HUDEP-2 (cell line): Measurements from ENCODE around the gene ADGRG6.
A peak's percentile ranks its signal among the peaks of the same experiment; 100 is the strongest.
"Not testable (repeated sequence)": the region's sequence is repeated elsewhere in the genome, so short reads cannot be mapped to it uniquely, and the experiment has no call there.

Source experiments
- DNase-seq, 76 experiments: peaks; one replicate each; lab custom pipeline; 2025; ENCODE audit not compliant: unreplicated experiment in 76 of 76; lab: John Stamatoyannopoulos, UW

The ADGRG6 gene

GRCh38 chr6:142433419-142433818 is 131.6 kb downstream of the ADGRG6 start:
- no peak for DNase-seq

GRCh38 chr6:142438898-142439297 is 137.1 kb downstream of the ADGRG6 start:
- no peak for DNase-seq

GRCh38 chr6:142440600-142441293 is 138.9 kb downstream of the ADGRG6 start:
- no peak for DNase-seq

GRCh38 chr6:142441716-142442115 is 139.9 kb downstream of the ADGRG6 start:
- DNase-seq = no peak

GRCh38 chr6:142443102-142443501 is 141.3 kb downstream of the ADGRG6 start:
- no peak for DNase-seq

GRCh38 chr6:142443532-142443931 is 141.7 kb downstream of the ADGRG6 start:
- DNase-seq = no peak

GRCh38 chr6:142444376-142444775 is 142.6 kb downstream of the ADGRG6 start:
- no peak for DNase-seq

- DNase-seq = no peak
These were observed 143.1 kb downstream of the ADGRG6 start for GRCh38 chr6:142444881-142445301.

- no peak for DNase-seq
These were observed 144.4 kb downstream of the ADGRG6 start for GRCh38 chr6:142446168-142446567.

GRCh38 chr6:142446576-142446975 is 144.8 kb downstream of the ADGRG6 start:
- no peak for DNase-seq

- DNase-seq = no peak
These were observed 146.4 kb downstream of the ADGRG6 start for GRCh38 chr6:142448091-142448729.

- DNase-seq = not testable (repeated sequence)
These were observed 149.0 kb downstream of the ADGRG6 start for GRCh38 chr6:142450856-142451255.

GRCh38 chr6:142452993-142453392 is 151.2 kb downstream of the ADGRG6 start:
- DNase-seq = no peak

- not testable (repeated sequence) for DNase-seq
These were observed 152.4 kb downstream of the ADGRG6 start for GRCh38 chr6:142454196-142454595.

GRCh38 chr6:142454848-142455247 is 153.0 kb downstream of the ADGRG6 start:
- not testable (repeated sequence) for DNase-seq

- no peak for DNase-seq
These were observed 154.3 kb downstream of the ADGRG6 start for GRCh38 chr6:142455957-142456589.

- DNase-seq = no peak
These were observed 156.0 kb downstream of the ADGRG6 start for GRCh38 chr6:142457638-142458406.

- no peak for DNase-seq
These were observed 157.0 kb downstream of the ADGRG6 start for GRCh38 chr6:142458836-142459235.

GRCh38 chr6:142459271-142459670 is 157.5 kb downstream of the ADGRG6 start:
- no peak for DNase-seq

GRCh38 chr6:142462260-142462659 is 160.5 kb downstream of the ADGRG6 start:
- DNase-seq = peak in 1 of 76 experiments; percentile 25

GRCh38 chr6:142463988-142464387 is 162.2 kb downstream of the ADGRG6 start:
- no peak for DNase-seq
